ENCODE data around the gene ACYP2.
"Not testable (repeated sequence)": the region's sequence is repeated elsewhere in the genome, so short reads cannot be mapped to it uniquely, and the experiment has no call there.

Gene ACYP2

DNA sequence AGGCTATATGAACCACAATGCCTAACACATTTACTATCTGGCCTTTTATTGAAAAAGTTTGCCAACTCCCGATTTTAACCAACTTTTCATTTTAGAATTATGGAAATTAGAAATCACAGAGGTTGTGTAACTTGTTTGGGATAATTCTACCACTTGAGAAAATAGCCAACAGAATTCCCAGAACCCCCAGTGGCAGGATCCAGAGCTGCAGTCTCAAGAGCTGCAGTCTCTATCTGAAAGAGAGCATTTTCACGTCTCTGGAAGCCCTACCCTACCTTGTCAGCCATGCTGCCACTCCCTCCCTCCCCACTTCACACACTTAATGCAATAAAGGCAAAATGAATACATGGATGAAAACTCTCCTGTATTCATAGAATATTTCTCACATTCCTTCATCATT lies 164.0 kb downstream of the ACYP2 start:
- no peak for DNase-seq

DNA sequence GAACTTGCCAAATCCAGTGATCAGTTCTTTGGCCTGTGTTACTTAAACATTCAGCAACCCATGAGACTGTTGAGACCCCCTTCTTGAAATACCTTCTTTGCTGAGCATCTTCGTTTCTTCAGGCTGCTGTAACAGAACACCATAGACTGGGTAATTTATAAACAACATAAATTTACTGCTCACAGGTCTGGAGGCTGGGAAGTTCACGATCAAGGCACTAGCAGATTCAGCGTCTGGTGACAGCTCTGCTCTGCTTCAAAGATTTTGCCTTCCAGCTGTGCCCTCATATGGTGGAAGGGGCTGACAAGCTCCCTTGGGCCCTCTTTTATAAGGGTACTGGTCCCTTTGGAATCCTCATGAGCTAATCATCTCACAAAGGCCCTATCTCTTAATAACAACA lies 169.4 kb downstream of the ACYP2 start:
- DNase-seq: no peak

DNA sequence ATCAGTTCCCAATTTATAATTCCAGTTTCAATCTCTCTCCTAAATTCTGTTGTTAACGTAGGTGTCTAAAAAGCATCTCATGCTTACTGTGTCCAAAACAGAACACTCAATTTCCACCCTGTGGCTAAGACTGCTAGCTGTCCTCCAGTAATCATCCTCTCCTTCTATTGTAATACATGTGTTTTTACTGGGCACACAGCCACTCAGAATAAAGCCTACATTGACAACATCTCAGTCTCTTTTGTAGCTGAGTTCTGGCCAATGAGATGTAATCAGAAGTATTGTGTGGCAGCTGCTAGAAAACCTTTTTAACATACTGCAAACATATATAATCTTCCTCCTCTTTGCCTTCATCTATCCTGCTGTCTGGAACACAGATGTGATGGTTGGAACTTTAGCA lies 170.0 kb downstream of the ACYP2 start:
- DNase-seq: no peak

DNA sequence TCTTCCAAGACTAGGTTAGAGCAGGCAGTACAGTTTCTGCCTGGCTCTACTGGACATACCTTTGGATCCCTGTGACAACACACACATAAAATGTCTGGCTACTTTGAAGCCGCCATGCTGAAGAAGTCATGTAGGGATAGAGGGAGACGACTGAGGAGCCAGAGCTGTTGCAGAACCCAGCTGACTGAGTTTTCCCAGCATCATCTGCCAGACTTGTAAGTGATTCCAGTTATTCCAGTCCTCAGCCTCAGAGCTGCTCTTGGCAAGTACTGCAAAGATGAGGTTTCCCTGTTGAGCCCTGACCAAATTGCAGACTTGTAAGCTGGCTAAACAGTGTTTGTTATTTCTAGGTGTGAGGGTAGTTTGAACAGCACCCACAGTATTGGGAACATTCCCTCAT lies 172.1 kb downstream of the ACYP2 start:
- DNase-seq: no peak

DNA sequence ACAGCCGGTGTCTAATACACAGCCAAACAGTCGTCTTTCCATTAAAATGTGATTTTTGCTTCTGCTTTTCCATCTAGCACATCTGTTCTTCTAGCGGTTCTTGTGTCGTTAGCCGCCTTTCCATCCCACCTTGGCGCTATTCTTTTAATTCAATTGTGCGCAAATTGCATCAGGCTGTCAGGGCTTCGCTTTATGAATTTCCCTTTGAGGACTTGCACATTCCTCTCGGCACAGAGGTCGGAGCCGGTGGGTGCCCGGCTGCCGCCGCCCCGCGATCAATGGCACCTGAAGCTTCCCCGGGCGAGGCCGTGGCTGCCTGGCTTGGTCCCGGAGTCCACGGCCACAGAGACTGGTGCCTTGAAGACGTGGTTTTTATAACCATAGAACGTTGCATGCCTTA lies 174.5 kb downstream of the ACYP2 start:
- no peak for DNase-seq

DNA sequence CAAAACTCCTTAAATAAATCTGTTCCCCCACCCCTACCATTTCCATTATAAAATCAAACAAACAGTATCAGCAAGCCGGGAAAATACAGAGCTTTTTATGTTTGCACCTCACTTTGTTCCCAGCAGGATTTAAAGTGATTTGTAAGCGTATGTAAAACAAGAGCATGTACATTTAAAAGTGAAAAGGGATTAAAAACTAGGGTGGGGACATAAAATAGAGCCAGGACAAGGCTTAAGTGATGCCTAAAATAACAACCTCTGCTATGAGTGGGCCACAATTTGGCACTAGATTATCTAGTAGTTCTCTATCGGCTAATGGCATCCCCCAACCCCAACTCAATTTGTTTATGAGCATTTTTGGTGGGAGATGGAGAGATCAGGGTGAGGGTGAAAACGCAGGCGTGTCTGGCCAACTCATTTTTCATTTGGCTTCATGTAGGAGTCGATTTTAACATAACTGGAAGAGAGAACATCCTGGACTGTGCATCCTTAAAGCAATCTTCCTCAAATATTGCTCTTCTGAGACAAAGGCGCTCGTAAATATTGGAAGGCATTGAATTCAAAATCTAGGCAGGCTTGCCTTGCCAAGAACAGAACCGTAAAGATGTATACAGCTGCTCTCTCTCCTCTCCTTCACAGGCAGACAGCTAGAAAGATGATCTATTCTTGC lies 175.1 kb downstream of the ACYP2 start:
- no peak for DNase-seq

DNA sequence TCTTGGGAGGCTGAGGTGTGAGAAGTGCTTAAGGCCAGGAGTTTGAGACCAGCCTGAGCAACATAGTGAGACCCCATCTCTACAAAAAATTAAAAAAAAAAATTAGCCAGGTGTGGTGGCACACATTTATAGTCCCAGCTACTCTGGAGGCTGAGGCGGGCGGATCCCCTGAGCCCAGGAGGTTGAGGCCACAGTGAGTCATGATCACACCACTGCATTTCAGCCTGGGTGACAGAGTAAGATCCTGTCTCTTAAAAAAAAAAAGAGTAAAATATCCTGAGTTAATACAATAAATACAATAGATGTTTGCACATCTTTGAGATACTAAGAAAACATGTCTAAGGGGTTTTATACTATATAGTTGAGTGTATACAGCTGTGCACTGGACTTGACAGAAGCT lies 179.2 kb downstream of the ACYP2 start:
- DNase-seq: not testable (repeated sequence)

DNA sequence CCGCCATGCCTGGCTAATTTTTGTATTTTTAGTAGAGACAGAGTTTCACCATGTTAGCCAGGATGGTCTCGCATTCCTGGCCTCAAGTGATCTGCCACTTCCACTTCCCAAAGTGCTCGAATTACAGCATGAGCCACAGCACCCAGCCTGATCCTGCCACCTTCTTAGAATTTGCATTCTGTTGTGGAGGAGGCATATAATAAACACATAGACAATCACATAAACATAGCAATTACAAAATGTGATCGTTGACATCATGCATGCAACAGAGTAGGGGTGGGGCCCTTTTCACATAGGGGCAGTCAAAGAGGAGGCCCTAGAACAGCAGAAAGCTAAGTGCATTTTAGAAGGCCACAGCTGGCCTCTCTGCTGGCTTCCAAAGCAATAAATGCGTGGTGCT lies 180.5 kb downstream of the ACYP2 start:
- DNase-seq: no peak

DNA sequence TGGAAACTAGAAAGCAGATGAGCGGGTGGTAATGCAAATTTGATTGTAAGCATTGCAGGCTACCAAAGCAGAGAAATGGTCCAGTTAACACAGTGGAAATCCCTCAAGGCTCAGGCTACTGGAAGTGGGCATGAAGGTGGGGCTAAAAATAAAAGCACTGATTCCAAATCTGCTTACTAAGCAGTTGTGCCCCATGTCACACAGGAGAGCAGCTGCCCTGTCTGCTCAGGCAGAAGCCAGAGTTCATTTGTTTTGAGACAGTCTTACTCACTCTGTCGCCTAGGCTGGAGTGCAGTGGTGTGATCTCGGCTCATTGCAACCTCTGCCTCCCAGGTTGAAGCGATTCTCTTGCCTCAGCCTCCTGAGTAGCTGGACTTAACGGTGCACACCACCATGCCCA lies 183.1 kb downstream of the ACYP2 start:
- DNase-seq: no peak

DNA sequence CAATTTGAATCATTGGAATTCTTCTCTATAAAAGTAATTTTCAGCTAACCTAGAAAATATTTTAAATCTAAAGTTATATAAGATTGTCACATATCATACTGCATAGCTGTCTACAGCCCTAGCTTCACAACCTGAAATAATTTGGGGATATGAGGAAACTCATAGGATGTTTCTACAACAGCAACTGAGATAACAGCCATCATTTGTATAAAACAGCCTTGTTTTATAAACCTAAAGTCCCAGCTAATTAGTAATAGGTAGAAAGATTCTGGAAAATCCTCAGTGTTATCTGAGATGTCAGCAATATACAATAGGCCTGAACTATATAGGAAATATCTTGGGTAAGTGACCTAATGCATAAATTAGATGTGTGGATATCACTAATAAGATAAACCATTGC lies 188.2 kb downstream of the ACYP2 start:
- DNase-seq: no peak

DNA sequence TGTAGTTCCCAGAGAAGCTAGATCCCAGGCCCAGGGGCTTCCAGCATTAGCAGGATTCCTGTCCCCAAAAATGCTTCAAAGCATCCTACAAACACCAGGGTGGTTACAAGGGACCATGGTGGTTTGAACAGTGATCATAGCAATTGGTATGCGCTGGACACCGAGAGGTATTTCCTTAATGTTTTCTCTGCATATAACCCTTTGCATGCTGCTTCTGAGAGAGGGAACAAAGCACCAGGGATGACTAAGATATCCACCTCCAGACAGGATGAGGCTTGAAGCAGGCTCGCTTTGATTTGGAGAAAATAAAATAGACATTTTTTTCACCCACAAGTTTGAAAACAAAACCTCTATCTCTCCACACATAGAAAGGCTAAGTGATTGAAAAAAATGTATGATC lies 191.1 kb downstream of the ACYP2 start:
- no peak for DNase-seq

DNA sequence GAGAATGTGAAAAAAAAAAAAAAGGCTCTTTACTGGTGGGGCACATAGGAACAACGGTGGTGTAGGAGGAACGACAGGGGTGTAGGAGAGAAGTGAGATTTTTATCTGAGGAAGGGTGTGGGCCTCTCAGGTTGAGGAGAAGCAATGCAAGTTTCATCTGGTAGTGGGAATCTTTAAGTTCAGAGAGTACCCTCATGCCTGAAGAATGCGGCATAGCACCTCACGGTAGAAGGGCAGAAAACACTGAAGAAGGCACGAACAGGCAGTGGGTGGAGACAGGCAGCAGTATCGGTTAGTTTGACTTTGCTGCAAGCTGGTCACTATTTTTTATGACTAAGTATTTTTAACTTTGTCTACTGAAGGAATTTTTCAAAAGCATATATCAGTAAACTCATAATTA lies 192.8 kb downstream of the ACYP2 start:
- no peak for DNase-seq

DNA sequence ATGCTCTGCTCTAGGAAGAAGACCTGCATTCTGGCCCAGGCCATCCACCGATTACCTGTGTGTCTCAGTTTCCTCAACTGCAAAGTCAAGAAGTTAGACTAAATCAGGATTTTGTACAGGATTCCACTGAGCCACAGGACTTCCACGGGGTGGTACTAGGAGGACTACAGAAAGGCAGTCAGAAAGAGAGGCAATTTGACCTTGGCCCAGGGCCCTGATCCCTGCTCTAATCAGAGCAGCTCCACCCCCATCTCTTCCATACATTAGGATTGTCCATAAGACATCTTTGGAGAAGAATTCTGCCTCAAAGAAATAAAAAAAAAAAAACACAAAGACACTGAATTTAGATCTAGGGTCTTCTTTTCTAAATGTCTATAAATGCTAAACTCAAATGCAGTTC lies 193.4 kb downstream of the ACYP2 start:
- no peak for DNase-seq

DNA sequence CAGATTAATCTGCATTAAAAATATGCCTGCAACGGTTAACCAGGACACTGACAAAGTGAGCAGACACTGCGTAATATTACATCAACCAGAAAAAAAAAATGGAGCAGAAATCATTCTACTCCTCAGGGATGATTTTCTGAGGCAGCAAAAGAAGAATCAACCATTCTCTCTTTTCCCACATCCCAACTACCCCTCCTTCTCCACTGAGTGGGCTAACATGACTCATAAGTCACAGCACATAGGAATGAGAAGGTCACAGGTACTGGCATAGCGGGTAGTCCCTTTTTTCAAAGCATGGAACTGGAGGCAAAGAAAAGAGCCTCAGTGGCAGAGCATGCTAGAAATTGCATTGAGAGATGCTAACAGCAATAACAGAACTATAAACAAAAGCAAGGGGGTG lies 194.9 kb downstream of the ACYP2 start:
- no peak for DNase-seq

DNA sequence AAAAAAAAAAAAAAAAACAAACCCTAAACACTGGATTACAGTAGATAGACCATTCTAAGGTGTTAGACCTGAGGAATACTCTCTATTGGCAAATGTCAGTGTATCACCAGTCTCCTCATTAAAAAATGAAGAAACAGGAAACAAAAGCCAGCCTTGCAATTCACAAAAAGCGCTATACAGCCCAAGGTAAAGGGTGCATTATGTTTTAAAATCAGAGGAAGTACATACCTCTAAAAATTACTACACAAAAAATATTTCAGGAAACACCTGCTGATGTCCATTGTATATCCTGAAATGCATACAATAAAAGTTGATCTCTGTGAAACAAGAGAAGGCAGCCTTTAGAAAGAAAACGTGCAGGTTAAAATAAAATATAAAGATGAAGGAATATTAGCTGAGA lies 195.5 kb downstream of the ACYP2 start:
- no peak for DNase-seq

DNA sequence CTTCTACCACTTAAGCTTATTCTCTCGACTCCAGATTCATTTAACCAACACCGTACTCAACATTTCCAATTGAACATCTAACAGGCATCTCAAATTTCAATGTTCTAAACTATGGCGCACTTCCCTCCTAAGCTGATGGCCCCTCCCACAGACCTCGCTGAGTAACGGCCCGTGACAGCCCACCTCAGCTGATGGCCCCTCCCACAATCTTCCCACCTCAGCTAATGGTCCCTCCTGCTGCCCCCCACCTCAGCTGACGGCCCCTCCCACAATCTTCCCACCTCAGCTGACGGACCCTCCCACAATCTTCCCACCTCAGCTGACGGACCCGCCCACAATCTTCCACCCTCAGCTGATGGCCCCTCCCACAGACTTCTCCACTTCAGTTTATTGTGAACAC lies 197.7 kb downstream of the ACYP2 start:
- DNase-seq: no peak

DNA sequence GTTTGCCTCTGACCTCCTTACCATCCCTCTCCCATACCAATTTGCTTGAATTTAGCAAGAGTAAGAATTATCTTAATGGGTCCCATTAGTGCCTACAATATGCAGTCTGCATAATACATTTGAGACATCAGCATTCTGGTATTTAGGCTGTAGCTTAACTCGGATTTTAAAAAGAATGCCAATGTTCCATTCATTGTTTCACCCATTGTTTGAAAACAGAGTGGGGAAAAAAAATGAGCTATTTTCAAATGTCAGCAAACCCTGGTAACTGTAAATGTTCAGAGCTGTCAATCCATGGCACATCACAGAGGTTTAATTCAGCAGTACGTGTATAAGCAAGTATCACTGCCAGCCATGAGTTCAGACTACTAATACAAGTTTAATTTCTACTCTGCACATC lies 202.6 kb downstream of the ACYP2 start:
- no peak for DNase-seq

DNA sequence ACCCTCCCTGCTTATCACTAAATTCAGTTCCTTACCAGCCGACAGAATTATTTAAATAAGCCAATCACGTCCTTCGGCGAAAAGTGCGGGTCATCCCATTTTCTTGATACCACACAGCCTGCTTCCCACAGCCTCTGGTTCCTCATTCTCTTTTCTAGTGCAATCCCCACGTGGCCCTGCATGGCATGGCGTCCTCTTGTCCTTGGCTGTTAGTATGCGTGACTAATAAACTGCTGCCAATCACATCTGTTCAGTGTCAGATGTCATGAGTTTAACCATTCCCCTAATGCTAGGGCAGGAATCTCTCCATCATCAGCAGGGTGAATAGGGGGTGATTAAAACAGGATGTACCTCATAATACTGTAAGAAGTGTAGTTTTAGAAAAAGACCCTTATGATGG lies 203.4 kb downstream of the ACYP2 start:
- DNase-seq: no peak

DNA sequence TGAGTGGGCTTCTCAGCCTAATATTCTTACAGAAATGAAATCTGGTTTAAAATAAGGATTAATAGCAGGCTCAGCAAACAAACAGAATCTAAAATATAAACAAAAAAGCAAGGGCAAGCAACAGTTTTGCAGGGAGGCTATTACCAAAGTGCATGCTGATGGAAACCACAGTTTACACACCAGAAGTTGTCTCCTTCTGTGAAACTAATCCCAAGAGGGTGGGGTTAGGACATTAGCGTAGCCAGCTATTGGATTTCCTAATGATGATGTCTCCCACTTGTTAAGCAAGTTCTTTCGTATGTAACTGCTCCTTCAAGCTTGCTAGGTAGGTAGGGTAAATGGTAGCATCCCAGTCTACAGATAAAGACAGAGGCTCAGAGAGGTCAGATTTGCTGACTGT lies 205.6 kb downstream of the ACYP2 start:
- DNase-seq: no peak

DNA sequence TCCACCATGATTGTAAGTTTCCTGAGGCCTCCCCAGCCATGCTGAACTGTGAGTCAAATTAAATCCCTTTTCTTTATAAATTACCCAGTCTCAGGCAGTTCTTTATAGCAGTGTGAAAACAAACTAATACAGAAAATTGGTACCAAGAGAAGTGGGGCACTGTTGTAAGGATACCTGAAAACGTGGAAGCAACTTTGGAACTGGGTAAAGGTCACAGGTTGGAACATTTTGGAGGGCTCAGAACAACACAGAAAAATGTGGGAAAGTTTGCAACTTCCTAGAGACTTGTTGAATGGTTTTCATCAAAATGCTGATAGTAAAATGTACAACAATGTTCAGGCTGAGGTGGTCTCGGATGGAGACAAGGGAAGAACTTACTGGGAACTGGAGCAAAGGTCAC lies 209.1 kb downstream of the ACYP2 start:
- DNase-seq: not testable (repeated sequence)

DNA sequence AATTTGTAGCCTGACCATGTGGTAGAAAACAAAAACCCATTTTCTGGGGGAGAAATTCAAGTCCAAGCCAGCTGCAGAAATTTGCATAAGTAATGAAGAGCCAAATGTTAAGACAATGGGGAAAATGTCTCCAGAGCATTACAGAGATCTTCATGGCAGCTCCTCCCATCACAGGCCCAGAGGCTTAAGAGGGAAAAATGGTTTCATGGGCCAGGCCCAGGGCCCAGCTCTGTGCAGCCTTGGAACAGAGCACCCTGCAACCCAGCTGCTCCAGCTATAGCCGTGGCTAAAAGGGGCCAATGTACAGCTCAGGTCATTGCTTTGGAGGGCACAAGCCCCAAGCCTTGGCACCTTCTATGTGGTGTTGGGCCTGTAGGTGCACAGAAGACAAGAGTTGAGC lies 209.7 kb downstream of the ACYP2 start:
- DNase-seq: no peak

DNA sequence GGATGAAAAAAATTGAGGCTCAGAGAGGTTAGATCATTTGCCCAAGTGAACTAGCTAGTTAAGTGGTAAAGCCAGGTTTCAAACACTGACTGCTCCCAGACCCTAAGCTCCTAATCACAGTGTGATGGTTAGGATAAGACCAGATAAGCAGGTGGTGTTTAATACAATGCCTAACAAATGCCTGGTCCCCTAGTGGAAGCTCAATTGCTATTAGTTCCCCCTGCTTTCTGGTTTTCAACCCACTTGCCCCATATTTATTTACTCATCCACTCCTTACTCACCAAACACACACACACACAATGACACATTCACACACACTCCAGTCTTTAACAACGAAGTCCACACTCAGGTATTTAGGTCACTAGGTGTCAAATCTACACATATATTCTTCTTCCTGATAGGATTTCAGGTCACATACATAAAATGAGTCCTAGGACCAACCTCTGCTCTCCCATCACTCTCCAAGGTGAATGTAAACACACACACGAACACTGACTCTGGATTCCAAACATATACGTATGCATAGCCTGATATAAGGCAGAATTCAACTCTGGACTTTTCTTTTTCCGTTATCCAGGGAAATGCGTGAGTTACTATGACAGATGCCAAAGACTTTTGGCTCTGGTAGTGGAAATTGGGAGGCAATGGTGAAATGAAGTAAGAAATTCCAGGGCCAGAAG lies 214.2 kb downstream of the ACYP2 start:
- DNase-seq: no peak

DNA sequence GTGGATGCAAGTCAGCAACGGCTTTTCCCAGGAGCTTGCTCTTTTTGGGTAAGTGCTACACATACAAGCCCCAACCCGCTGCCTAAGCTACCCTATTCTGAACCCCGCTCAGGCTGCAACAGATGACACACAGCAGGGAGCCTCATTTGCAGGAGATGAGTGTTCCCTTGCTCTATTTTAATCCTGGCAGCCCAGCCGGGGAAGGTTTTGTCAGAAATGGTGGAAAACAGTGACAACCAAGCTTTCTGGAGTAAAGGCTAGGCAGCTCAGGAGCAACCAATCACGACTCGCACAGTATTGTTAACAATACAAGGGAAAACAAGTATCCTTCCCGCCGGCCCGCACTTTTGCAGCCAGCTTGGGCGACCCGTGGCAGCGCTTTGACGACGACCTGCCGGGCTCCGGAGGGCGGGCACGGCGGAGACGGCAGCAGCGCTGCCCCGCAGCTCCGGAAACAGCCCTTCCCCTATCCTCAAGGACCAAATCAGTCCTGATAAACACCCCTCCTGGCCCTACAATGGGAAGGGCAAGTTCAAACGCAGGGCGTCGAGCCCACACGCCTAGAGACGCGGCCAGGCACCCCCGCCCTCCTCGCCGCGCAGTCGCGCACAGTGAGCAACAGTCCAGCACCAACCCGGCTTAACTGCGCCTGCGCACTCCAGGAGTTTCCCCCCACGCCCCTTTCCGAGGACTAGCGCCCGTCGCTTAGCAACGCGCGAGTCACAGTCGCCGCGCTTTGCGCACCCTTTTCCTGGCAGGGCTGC lies 214.9 kb downstream of the ACYP2 start:
- DNase-seq: peak; percentile 97
